HCT116 (cell line): Measurements from ENCODE around the gene RGSL1. TPM values are rescaled to one million over a fixed set of nuclear protein-coding genes. Genes with fewer than 3 reads are reported as not detected.

ENCODE experiments used
- ATAC-seq: fragments of 200-7000 bp; cut with Tn5 transposase; 2 replicates; pipeline ENCODE4 v1.9.1; 2020; ENCODE audit warnings: mild to moderate bottlenecking, moderate library complexity
- BruUV-seq: library from RNA; stranded (reverse); fragments of 400-500 nt; replicated peaks from 2 replicates; lab custom pipeline; 2021; lab: Mats Ljungman, UMichigan
- CTCF ChIA-PET: fragments of 300-600 bp; sonication (Branson Sonifier 250); formaldehyde crosslinking; loops from one replicate; lab custom pipeline; 2021; ENCODE audit warnings: antibody characterized with exemption; lab: Charles Lee
- POLR2A ChIA-PET: fragments of 300-600, 350-600 bp; sonication (Branson Sonifier 250); formaldehyde crosslinking; loops from one replicate; lab custom pipeline; 2021; ENCODE audit warnings: antibody characterized with exemption; lab: Charles Lee
- RAD21 ChIA-PET, 2 experiments: fragments of 300-600 bp; sonication (Branson Sonifier 250); formaldehyde crosslinking; loops; one replicate each; lab custom pipeline; 2023; ENCODE audit warnings: low total read pairs in 2 of 2; ENCODE audit not compliant: uncharacterized antibody in 2 of 2, unreplicated experiment in 2 of 2, low non-redundant PET in 1 of 2; lab: Charles Lee
- DNase-seq: peaks from one replicate; pipeline ENCODE4 v3.0.0-alpha.2; 2010; ENCODE audit warnings: low read depth, low spot score
- H2AFZ ChIP-seq: fragments of 200-600 bp; shearing (Covaris generic), sonication (generic); 2 replicates; pipeline ENCODE4 v1.6.1; 2017; ENCODE audit warnings: low read depth, mixed run types, mixed read lengths, antibody characterized with exemption, low read length; ENCODE audit not compliant: poor library complexity, severe bottlenecking
- H3K27ac ChIP-seq: 2 replicates; pipeline ENCODE4 v1.5.1; 2012; ENCODE audit warnings: low read depth, low read length
- H3K27me3 ChIP-seq: fragments of 200-600 bp; sonication (generic); 2 replicates; pipeline ENCODE4 v1.6.1; 2016; ENCODE audit warnings: mixed run types, low read length, mixed read lengths; ENCODE audit not compliant: insufficient read depth
- H3K36me3 ChIP-seq, 2 experiments: fragments of 200-500 bp in 1 of 2; fragments of 200-600 bp in 1 of 2; sonication (Bioruptor generic) in 1 of 2; sonication (generic) in 1 of 2; 2 replicates each; pipeline versions ENCODE4 v1.5.1 to v1.6.1; 2014 to 2016; ENCODE audit warnings: low read length in 2 of 2, inconsistent platforms in 1 of 2, mixed read lengths in 1 of 2, mixed run types in 1 of 2; ENCODE audit not compliant: insufficient read depth in 2 of 2, control insufficient read depth in 1 of 2
- H3K4me1 ChIP-seq, 2 experiments: fragments of 200-600 bp in 1 of 2; sonication (generic) in 1 of 2; 2 replicates each; pipeline versions ENCODE4 v1.5.1 to v1.6.1; 2012 to 2017; ENCODE audit warnings: low read length in 2 of 2, inconsistent platforms in 1 of 2, mild to moderate bottlenecking in 1 of 2, mixed read lengths in 1 of 2, mixed run types in 1 of 2, moderate library complexity in 1 of 2; ENCODE audit not compliant: insufficient read depth in 2 of 2, control insufficient read depth in 1 of 2
- H3K4me2 ChIP-seq: fragments of 200-600 bp; sonication (generic); 2 replicates; pipeline ENCODE4 v1.6.1; 2017; ENCODE audit warnings: mixed run types, low read length, mixed read lengths
- H3K4me3 ChIP-seq, 2 experiments: fragments of 200-600 bp in 1 of 2; sonication (generic) in 1 of 2; replicated peaks in 1 of 2; 2 replicates each; pipeline ENCODE4 v1.5.1; 2011 to 2016; ENCODE audit warnings: low read length in 2 of 2, control low read depth in 1 of 2, low read depth in 1 of 2, mild to moderate bottlenecking in 1 of 2, mixed read lengths in 1 of 2, mixed run types in 1 of 2
- H3K79me2 ChIP-seq: fragments of 200-600 bp; sonication (generic); 2 replicates; pipeline ENCODE4 v1.6.1; 2017; ENCODE audit warnings: mild to moderate bottlenecking, mixed run types, low read length, moderate library complexity, mixed read lengths; ENCODE audit not compliant: insufficient read depth
- H3K9ac ChIP-seq: fragments of 200-600 bp; sonication (generic); 2 replicates; pipeline ENCODE4 v1.6.1; 2016; ENCODE audit warnings: low read length, mixed read lengths
- H3K9me2 ChIP-seq: fragments of 200-600 bp; sonication (generic), shearing (Covaris generic); 2 replicates; pipeline ENCODE4 v1.6.1; 2017; ENCODE audit warnings: mixed run types, mild to moderate bottlenecking, moderate library complexity; ENCODE audit not compliant: insufficient read depth
- H3K9me3 ChIP-seq, 2 experiments: fragments of 200-500 bp in 1 of 2; fragments of 200-600 bp in 1 of 2; sonication (Bioruptor generic) in 1 of 2; sonication (generic) in 1 of 2; 2 replicates each; pipeline ENCODE4 v1.6.1; 2014 to 2017; ENCODE audit warnings: low read length in 2 of 2, mixed read lengths in 2 of 2, inconsistent platforms in 1 of 2, low read depth in 1 of 2, mild to moderate bottlenecking in 1 of 2, mixed run types in 1 of 2, moderate library complexity in 1 of 2; ENCODE audit not compliant: control insufficient read depth in 1 of 2, insufficient read depth in 1 of 2
- H4K20me1 ChIP-seq: fragments of 200-600 bp; sonication (generic), shearing (Covaris generic); 2 replicates; pipeline ENCODE4 v1.6.1; 2017; ENCODE audit warnings: mixed run types, mild to moderate bottlenecking, moderate library complexity; ENCODE audit not compliant: insufficient read depth
- ATF3 ChIP-seq: IDR thresholded peaks from 2 replicates; pipeline ENCODE4 v1.6.1; 2012
- CBX3 ChIP-seq: IDR thresholded peaks from 2 replicates; pipeline ENCODE4 v1.6.1; 2012; ENCODE audit warnings: low read depth
- EGR1 ChIP-seq: IDR thresholded peaks from 2 replicates; pipeline ENCODE4 v1.6.1; 2012; ENCODE audit warnings: low read depth
- EZH2 ChIP-seq: fragments of 200-600 bp; sonication (generic); IDR thresholded peaks from 2 replicates; pipeline ENCODE4 v1.6.1; 2017; ENCODE audit warnings: antibody characterized with exemption, mixed run types
- EZH2phosphoT487 ChIP-seq: fragments of 200-600 bp; IDR thresholded peaks from 2 replicates; pipeline ENCODE4 v1.6.1; 2018; ENCODE audit warnings: antibody characterized with exemption, borderline replicate concordance
- MAX ChIP-seq: IDR thresholded peaks from 2 replicates; pipeline ENCODE4 v1.6.1; 2012
- POLR2A ChIP-seq: IDR thresholded peaks from 2 replicates; pipeline ENCODE4 v1.7.0; 2011; ENCODE audit warnings: borderline replicate concordance; ENCODE audit not compliant: insufficient read depth, insufficient read length; ENCODE audit errors: extremely low read depth
- POLR2AphosphoS5 ChIP-seq: IDR thresholded peaks from 2 replicates; pipeline ENCODE4 v1.6.1; 2011; ENCODE audit warnings: mild to moderate bottlenecking, low read depth, low read length, moderate library complexity
- SIN3A ChIP-seq: IDR thresholded peaks from 2 replicates; pipeline ENCODE4 v1.6.1; 2012; ENCODE audit warnings: low read depth
- SP1 ChIP-seq: IDR thresholded peaks from 2 replicates; pipeline ENCODE4 v1.6.1; 2012; ENCODE audit warnings: low read depth
- TCF7L2 ChIP-seq: IDR thresholded peaks from 2 replicates; pipeline ENCODE4 v1.7.0; 2011; ENCODE audit warnings: borderline replicate concordance, inconsistent platforms; ENCODE audit not compliant: insufficient read depth, insufficient read length; ENCODE audit errors: extremely low read depth
- YY1 ChIP-seq: IDR thresholded peaks from 2 replicates; pipeline ENCODE4 v1.6.1; 2011; ENCODE audit warnings: low read length, low read depth, moderate library complexity, mild to moderate bottlenecking; ENCODE audit not compliant: insufficient replicate concordance; ENCODE audit errors: extremely low read depth
- ZFX ChIP-seq: fragments of 450-650 bp; IDR thresholded peaks from 2 replicates; pipeline ENCODE4 v1.6.1; 2017
- intact Hi-C: fragments of 100-400 bp; cut with micrococcal nuclease; formaldehyde crosslinking; loops from 2 replicates; pipeline ENCODE4 v1.10.0; 2022
- total RNA-seq: library from RNA; stranded (reverse); gene quantifications from one replicate; pipeline ENCODE4 v1.2.1, GENCODE V29; 2021; ENCODE audit not compliant: unreplicated experiment

The RGSL1 gene
- total RNA-seq, 1 experiment from 2014 or later, result not detected

- no peak; the same call in 1 of the 2 replicates for ATAC-seq
- Histone ChIP-seq H2AFZ (no peak overlapping the region), H4K20me1 (no peaks in the 10 kb centered on the region), H3K4me3 (peak overlapping the region; percentile 82 to 83), H3K9ac (peak overlapping the region; percentile 71), H3K4me1 (peaks cover 0 to 21% of the 10 kb centered on the region in 2 experiments; a peak in 3 of 4 replicates), H3K9me2 (no peaks in the 10 kb centered on the region), H3K79me2 (no peaks in the 10 kb centered on the region), H3K36me3 (peaks cover 12 to 17% of the 10 kb centered on the region in 2 experiments; a peak in 3 of 4 replicates), H3K27ac (no peak overlapping the region; the same call in 1 of the 2 replicates), H3K9me3 (no peaks in the 10 kb centered on the region), H3K27me3 (no peaks in the 10 kb centered on the region), H3K4me2 (peak overlapping the region; percentile 99)
- TSS peak; percentile 56 for BruUV-seq
- RAD21 ChIA-PET, result interaction anchor here (1.1 to 1.9 kb wide), 2 partner anchors 179 to 181 kb away, joined by 3 to 5 read pairs; no protein-coding TSS in a partner anchor
- TF ChIP-seq ZFX, result no peak
- no peak for TF ChIP-seq MAX
- TF ChIP-seq EZH2, result no peak
- intact Hi-C loops, result no loop called here
- DNase-seq, result no peak
- CTCF ChIA-PET, result interaction anchor here (1.1 to 17.3 kb wide), 3 partner anchors 9 to 182 kb away, joined by 3 to 412 read pairs (median 11); partner anchors contain the start of gene NPL
- POLR2A ChIA-PET, result interaction anchor here (0.6 to 2.6 kb wide), 14 partner anchors 9 to 196 kb away, joined by 3 to 18 read pairs (median 5); partner anchors contain the start of genes NPL and RNASEL
These were observed 153.8 kb downstream of the RGSL1 start for GRCh38 chr1:182603646-182604174.

GRCh38 chr1:182604175-182605164 lies 154.5 kb downstream of the RGSL1 start, which contains the start of gene RGS16:
TSS of gene RGS16 (minus strand) at chr1:182604389. CDS start at chr1:182604259, 130 bp downstream.
- CTCF ChIA-PET, result interaction anchor here (0.8 to 17.3 kb wide), 4 partner anchors 10 to 181 kb away, joined by 3 to 412 read pairs (median 8); partner anchors contain the start of gene NPL
- POLR2A ChIA-PET, result interaction anchor here (0.6 to 2.6 kb wide), 16 partner anchors 10 to 195 kb away, joined by 3 to 18 read pairs (median 4); partner anchors contain the start of genes NPL and RNASEL
- Histone ChIP-seq H3K27me3 (no peaks in the 10 kb centered on the region), H3K9me3 (no peaks in the 10 kb centered on the region), H3K27ac (no peak within 1 kb of the TSS; the same call in 1 of the 2 replicates), H3K4me2 (peak within 1 kb of the TSS; percentile 99), H2AFZ (peak within 1 kb of the TSS; percentile 4), H3K4me1 (peaks cover 0 to 21% of the 10 kb centered on the region in 2 experiments; a peak in 3 of 4 replicates), H3K9me2 (no peaks in the 10 kb centered on the region), H3K4me3 (peak within 1 kb of the TSS; percentile 82 to 83), H4K20me1 (no peaks in the 10 kb centered on the region), H3K79me2 (no peaks in the 10 kb centered on the region), H3K36me3 (peaks cover 12 to 16% of the 10 kb centered on the region in 2 experiments; a peak in 3 of 4 replicates), H3K9ac (peak within 1 kb of the TSS; percentile 71)
- BruUV-seq, result no TSS peak
- DNase-seq (peak; percentile 84), ATAC-seq (peak; percentile 95)
- TF ChIP-seq YY1 (no peak), MAX (peak; percentile 99), POLR2A (peak; percentile 98), SIN3A (peak; percentile 96), POLR2AphosphoS5 (peak; percentile 99), EZH2phosphoT487 (no peak), CBX3 (peak; percentile 89), EGR1 (0 out of 2 replicates have a peak, but pooled peaks have one; percentile 18), SP1 (peak; percentile 56), TCF7L2 (peak; percentile 7), ATF3 (no peak), ZFX (peak; percentile 50; the same call in 1 of the 2 replicates)
- RAD21 ChIA-PET, result interaction anchor here (1.0 to 1.1 kb wide), 2 partner anchors 9 to 180 kb away, joined by 3 read pairs; no protein-coding TSS in a partner anchor
- intact Hi-C loops, result no loop called here
